ENCODE results near the gene POC1B. TPM values are rescaled to one million over a fixed set of nuclear protein-coding genes. Genes with fewer than 3 reads are reported as not detected.

The POC1B gene
- total RNA-seq, 1 experiment from 2014 or later: 30.8 TPM

DNA sequence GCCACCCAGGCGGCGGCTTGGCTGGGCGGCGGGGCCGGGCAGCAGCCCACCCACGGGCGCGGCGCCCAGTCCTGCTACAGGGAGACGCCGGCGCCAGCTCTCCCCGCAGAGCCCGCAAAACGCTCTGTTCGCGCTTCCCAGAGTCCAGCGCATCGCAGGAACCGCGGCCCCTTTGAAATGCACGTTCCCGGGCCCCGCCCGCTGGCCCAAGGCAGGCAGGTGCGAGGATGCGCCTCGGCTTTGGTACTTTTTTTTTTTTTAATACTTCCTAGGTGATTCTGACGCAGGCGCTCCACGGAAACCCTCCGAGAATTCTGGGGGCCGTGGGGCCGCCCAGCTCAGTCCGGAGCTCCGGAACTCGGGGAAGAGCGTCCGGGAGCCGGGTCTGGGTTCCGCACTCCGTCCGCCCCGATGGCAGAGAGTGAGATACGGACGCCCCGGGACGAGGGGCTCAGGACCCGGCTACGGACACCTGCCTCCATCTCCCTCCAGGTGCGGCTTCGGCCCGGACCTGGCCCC is 483 bp downstream of the POC1B start:
- no TSS peak for BruUV-seq (replicated peaks)
- Histone ChIP-seq H3K4me1 (ENCODE audit: insufficient read depth, low read length, poor library complexity, severe bottlenecking) (peaks cover 29% of the 10 kb centered on the region), H3K4me3 (ENCODE audit: low read depth, low read length, poor library complexity, severe bottlenecking) (peak overlapping the region; percentile 82), H3K27me3 (replicated peaks; ENCODE audit: insufficient read depth, low read depth, low read length, poor library complexity) (no peaks in the 10 kb centered on the region), H3K27ac (ENCODE audit: low read depth, low read length, poor library complexity, severe bottlenecking) (peak overlapping the region; percentile 86), H3K9me3 (ENCODE audit: low read depth, low read length, poor library complexity, severe bottlenecking) (no peaks in the 10 kb centered on the region), H3K36me3 (ENCODE audit: insufficient read depth, low read length, poor library complexity, severe bottlenecking) (peaks cover 15% of the 10 kb centered on the region)
- TF ChIP-seq, protein P1, sequence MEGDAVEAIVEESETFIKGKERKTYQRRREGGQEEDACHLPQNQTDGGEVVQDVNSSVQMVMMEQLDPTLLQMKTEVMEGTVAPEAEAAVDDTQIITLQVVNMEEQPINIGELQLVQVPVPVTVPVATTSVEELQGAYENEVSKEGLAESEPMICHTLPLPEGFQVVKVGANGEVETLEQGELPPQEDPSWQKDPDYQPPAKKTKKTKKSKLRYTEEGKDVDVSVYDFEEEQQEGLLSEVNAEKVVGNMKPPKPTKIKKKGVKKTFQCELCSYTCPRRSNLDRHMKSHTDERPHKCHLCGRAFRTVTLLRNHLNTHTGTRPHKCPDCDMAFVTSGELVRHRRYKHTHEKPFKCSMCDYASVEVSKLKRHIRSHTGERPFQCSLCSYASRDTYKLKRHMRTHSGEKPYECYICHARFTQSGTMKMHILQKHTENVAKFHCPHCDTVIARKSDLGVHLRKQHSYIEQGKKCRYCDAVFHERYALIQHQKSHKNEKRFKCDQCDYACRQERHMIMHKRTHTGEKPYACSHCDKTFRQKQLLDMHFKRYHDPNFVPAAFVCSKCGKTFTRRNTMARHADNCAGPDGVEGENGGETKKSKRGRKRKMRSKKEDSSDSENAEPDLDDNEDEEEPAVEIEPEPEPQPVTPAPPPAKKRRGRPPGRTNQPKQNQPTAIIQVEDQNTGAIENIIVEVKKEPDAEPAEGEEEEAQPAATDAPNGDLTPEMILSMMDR (conservative IDR thresholded peaks at IDR 0.05; ENCODE audit: low read depth, low read length): no peak
- TF ChIP-seq EZH2 (IDR thresholded peaks at IDR 0.05; ENCODE audit: borderline replicate concordance, low read depth, low read length, poor library complexity, severe bottlenecking): no peak
- DNase-seq (ENCODE audit: low spot score): peak; percentile 40
- ChIA-PET CTCF (interaction anchor here (1.7 kb wide), 1 partner anchor 508 kb away, joined by 10 read pairs; no protein-coding TSS in a partner anchor), POLR2A (ENCODE audit: low non-redundant PET) (no interaction called here)
- intact Hi-C loops (cut with micrococcal nuclease; ENCODE audit: unreplicated experiment): loop anchor here (2.0 to 10.0 kb wide), 5 partner anchors 55 to 1383 kb away; partner anchors contain the start of genes CEP290 and TMTC3

DNA sequence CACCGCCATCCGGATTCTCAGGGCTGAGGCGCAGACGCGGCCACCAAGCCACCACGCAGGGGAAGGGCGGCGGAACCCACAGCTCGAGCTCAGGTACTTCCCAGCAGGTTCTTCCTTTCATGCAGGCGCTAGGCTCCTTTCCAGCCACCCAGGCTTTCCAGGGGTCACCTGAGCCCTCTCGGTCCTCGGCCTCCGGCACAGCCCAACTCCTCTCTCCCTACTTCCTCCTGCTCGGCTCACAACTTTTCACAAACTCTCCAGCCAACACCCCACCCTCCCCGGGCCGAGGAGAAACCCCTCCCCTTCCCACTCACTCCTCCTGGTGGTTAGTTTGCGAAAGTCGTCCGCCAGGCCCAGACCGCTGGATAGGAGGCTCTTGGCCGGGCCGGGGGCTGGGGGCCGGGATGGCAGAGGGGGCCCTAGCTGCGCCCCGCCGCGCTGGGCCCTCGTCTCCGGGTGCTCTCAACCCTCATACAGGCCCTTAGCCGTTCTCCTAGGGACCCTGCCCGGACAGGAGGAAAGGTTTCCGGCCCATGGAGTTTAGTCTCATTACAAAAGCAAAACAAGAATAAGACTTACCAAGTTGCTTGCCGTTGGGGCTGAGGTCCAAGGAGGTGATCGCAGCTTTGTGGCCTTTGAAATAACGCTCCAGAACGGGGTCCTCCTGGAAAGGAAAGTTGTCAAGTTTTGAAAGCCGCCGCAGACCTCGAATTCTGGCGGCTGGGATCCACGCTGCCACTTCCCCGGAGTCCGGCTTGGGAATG is 1.1 kb downstream of the POC1B start, which contains the start of gene GALNT4:
GALNT4 (minus strand) TSS at position 256 of the 764 bp plus-strand sequence; CDS start at position 9, 247 bp downstream.
- Histone ChIP-seq H3K9me3 (ENCODE audit: low read depth, low read length, poor library complexity, severe bottlenecking) (no peaks in the 10 kb centered on the region), H3K27ac (ENCODE audit: low read depth, low read length, poor library complexity, severe bottlenecking) (peak within 1 kb of the TSS; percentile 86), H3K4me3 (ENCODE audit: low read depth, low read length, poor library complexity, severe bottlenecking) (peak within 1 kb of the TSS; percentile 82), H3K36me3 (ENCODE audit: insufficient read depth, low read length, poor library complexity, severe bottlenecking) (peaks cover 17% of the 10 kb centered on the region), H3K4me1 (ENCODE audit: insufficient read depth, low read length, poor library complexity, severe bottlenecking) (peaks cover 35% of the 10 kb centered on the region), H3K27me3 (replicated peaks; ENCODE audit: insufficient read depth, low read depth, low read length, poor library complexity) (no peaks in the 10 kb centered on the region)
- BruUV-seq (replicated peaks): no TSS peak
- ChIA-PET CTCF (interaction anchor here (1.7 kb wide), 1 partner anchor 507 kb away, joined by 10 read pairs; no protein-coding TSS in a partner anchor), POLR2A (ENCODE audit: low non-redundant PET) (interaction anchor here (0.7 kb wide), 1 partner anchor 53 kb away, joined by 3 read pairs; no protein-coding TSS in a partner anchor)
- DNase-seq (ENCODE audit: low spot score): peak; percentile 94
- no peak for TF ChIP-seq EZH2 (IDR thresholded peaks at IDR 0.05; ENCODE audit: borderline replicate concordance, low read depth, low read length, poor library complexity, severe bottlenecking)
- TF ChIP-seq, protein P1 (conservative IDR thresholded peaks at IDR 0.05; ENCODE audit: low read depth, low read length): peak; percentile 83
- intact Hi-C loops (cut with micrococcal nuclease; ENCODE audit: unreplicated experiment): loop anchor here (1.0 to 10.0 kb wide), 7 partner anchors 54 to 1382 kb away; partner anchors contain the start of genes CEP290 and TMTC3

DNA sequence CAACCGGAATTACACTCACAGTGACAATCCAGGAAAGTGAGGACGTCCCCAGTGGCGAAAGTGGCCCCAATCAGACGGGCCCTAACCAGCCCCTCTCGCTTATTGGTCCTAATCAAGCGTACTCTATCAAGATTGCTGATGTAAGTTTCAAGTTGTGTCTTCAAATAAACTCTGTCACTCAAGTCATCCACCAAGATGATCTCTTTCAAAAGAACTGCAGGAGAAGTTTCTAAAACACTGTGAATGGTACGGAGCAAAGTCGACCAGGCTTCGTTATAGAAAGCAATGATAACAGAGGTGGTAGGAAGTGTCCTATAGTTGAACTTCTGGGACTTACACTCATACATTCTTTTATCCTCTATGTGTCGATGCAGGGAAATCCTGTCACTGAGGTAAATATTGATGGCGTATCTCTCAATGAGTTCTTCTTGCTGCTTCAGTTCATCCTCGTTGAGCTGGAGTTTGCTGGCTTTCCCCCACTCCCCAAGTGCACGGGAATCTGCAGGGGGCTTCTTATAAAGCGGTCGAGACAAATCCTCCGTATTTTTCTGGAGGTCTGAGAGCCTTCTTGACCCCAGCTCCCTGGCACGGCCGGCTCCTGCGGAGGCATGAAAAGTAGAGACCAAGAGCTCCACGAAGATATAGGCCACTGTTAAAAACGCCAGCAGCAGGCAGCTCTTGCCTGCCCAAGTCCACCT is 1.9 kb downstream of the POC1B start:
- CTCF ChIA-PET: interaction anchor here (1.7 kb wide), 1 partner anchor 507 kb away, joined by 10 read pairs; no protein-coding TSS in a partner anchor
- BruUV-seq (replicated peaks): TSS peak; percentile 36
- intact Hi-C loops (cut with micrococcal nuclease; ENCODE audit: unreplicated experiment): loop anchor here (1.0 to 10.0 kb wide), 6 partner anchors 53 to 889 kb away; no protein-coding TSS in a partner anchor

More for the DNA sequence above, 1.9 kb downstream of the POC1B start:
- Histone ChIP-seq H3K27me3 (replicated peaks; ENCODE audit: insufficient read depth, low read depth, low read length, poor library complexity) (no peaks in the 10 kb centered on the region), H3K9me3 (ENCODE audit: low read depth, low read length, poor library complexity, severe bottlenecking) (no peaks in the 10 kb centered on the region), H3K4me1 (ENCODE audit: insufficient read depth, low read length, poor library complexity, severe bottlenecking) (peaks cover 32% of the 10 kb centered on the region), H3K27ac (ENCODE audit: low read depth, low read length, poor library complexity, severe bottlenecking) (peak overlapping the region; percentile 86), H3K4me3 (ENCODE audit: low read depth, low read length, poor library complexity, severe bottlenecking) (peak overlapping the region; percentile 82), H3K36me3 (ENCODE audit: insufficient read depth, low read length, poor library complexity, severe bottlenecking) (peaks cover 18% of the 10 kb centered on the region)
- DNase-seq (ENCODE audit: low spot score): no peak
- TF ChIP-seq, protein P1 (conservative IDR thresholded peaks at IDR 0.05; ENCODE audit: low read depth, low read length): no peak
- TF ChIP-seq EZH2 (IDR thresholded peaks at IDR 0.05; ENCODE audit: borderline replicate concordance, low read depth, low read length, poor library complexity, severe bottlenecking): no peak
- POLR2A ChIA-PET (ENCODE audit: low non-redundant PET): interaction anchor here (0.7 kb wide), 1 partner anchor 52 kb away, joined by 3 read pairs; no protein-coding TSS in a partner anchor

All from A673 (cell line).